HCT116 (cell line): Measurements from ENCODE around the gene PKNOX2.

Experiments used
- EZH2 ChIP-seq: fragments of 200-600 bp; sonication (generic); IDR thresholded peaks from 2 replicates; pipeline ENCODE4 v1.6.1; 2017; ENCODE audit warnings: antibody characterized with exemption, mixed run types
- POLR2A ChIP-seq: IDR thresholded peaks from 2 replicates; pipeline ENCODE4 v1.7.0; 2011; ENCODE audit warnings: borderline replicate concordance; ENCODE audit not compliant: insufficient read depth, insufficient read length; ENCODE audit errors: extremely low read depth
- RAD21 ChIP-seq: IDR thresholded peaks from 2 replicates; pipeline ENCODE4 v1.6.1; 2012; ENCODE audit warnings: low read depth, mild to moderate bottlenecking
- SIN3A ChIP-seq: IDR thresholded peaks from 2 replicates; pipeline ENCODE4 v1.6.1; 2012; ENCODE audit warnings: low read depth
- YY1 ChIP-seq: IDR thresholded peaks from 2 replicates; pipeline ENCODE4 v1.6.1; 2011; ENCODE audit warnings: low read length, low read depth, moderate library complexity, mild to moderate bottlenecking; ENCODE audit not compliant: insufficient replicate concordance; ENCODE audit errors: extremely low read depth
- TF ChIP-seq, protein P1 (sequence below), 3 experiments: fragments of 200-600 bp in 1 of 3; sonication (generic) in 1 of 3; IDR thresholded peaks in 2 of 3; conservative IDR thresholded peaks in 1 of 3; 2 replicates each; pipeline ENCODE4 v1.5.1; 2012 to 2017; ENCODE audit warnings: low read depth in 2 of 3, low read length in 2 of 3, antibody characterized with exemption in 1 of 3, borderline replicate concordance in 1 of 3, control low read depth in 1 of 3, mild to moderate bottlenecking in 1 of 3, mixed read lengths in 1 of 3, mixed run types in 1 of 3, moderate library complexity in 1 of 3; ENCODE audit not compliant: insufficient read depth in 1 of 3
- TF ChIP-seq, protein P2 (sequence below): IDR thresholded peaks from 2 replicates; pipeline ENCODE4 v1.6.1; 2012; ENCODE audit warnings: low read depth

DNA sequence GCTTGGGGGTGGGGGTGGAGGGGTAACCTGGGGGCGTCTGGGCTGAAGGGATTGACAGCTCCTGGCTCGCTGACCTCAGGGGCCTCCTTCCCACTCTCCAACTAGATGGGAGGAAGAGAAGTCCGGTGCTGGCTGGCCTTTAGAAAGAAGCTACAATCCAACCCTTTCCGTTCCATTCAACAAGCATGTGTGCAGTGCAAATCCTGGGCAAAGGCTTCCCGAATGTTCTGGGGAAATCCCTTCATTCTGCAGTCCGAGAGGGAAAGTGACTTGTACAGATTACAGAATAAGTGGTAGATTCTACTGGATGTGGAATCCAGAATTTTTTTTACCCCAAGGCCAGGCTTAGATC lies 181.6 kb downstream of the PKNOX2 start:
- TF ChIP-seq, protein P1, sequence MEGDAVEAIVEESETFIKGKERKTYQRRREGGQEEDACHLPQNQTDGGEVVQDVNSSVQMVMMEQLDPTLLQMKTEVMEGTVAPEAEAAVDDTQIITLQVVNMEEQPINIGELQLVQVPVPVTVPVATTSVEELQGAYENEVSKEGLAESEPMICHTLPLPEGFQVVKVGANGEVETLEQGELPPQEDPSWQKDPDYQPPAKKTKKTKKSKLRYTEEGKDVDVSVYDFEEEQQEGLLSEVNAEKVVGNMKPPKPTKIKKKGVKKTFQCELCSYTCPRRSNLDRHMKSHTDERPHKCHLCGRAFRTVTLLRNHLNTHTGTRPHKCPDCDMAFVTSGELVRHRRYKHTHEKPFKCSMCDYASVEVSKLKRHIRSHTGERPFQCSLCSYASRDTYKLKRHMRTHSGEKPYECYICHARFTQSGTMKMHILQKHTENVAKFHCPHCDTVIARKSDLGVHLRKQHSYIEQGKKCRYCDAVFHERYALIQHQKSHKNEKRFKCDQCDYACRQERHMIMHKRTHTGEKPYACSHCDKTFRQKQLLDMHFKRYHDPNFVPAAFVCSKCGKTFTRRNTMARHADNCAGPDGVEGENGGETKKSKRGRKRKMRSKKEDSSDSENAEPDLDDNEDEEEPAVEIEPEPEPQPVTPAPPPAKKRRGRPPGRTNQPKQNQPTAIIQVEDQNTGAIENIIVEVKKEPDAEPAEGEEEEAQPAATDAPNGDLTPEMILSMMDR (IDR thresholded peaks at IDR 0.05 in 2 of 3, conservative IDR thresholded peaks at IDR 0.05 in 1 of 3; ENCODE audit: borderline replicate concordance in 1 of 3, insufficient read depth in 1 of 3, low read depth in 2 of 3, low read length in 2 of 3) = no peak
- TF ChIP-seq POLR2A (no peak), YY1 (no peak), RAD21 (no peak), EZH2 (no peak), SIN3A (no peak)
- TF ChIP-seq, protein P2, sequence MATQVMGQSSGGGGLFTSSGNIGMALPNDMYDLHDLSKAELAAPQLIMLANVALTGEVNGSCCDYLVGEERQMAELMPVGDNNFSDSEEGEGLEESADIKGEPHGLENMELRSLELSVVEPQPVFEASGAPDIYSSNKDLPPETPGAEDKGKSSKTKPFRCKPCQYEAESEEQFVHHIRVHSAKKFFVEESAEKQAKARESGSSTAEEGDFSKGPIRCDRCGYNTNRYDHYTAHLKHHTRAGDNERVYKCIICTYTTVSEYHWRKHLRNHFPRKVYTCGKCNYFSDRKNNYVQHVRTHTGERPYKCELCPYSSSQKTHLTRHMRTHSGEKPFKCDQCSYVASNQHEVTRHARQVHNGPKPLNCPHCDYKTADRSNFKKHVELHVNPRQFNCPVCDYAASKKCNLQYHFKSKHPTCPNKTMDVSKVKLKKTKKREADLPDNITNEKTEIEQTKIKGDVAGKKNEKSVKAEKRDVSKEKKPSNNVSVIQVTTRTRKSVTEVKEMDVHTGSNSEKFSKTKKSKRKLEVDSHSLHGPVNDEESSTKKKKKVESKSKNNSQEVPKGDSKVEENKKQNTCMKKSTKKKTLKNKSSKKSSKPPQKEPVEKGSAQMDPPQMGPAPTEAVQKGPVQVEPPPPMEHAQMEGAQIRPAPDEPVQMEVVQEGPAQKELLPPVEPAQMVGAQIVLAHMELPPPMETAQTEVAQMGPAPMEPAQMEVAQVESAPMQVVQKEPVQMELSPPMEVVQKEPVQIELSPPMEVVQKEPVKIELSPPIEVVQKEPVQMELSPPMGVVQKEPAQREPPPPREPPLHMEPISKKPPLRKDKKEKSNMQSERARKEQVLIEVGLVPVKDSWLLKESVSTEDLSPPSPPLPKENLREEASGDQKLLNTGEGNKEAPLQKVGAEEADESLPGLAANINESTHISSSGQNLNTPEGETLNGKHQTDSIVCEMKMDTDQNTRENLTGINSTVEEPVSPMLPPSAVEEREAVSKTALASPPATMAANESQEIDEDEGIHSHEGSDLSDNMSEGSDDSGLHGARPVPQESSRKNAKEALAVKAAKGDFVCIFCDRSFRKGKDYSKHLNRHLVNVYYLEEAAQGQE = no peak
